Measurements from ENCODE around the gene MBD5. TPM values are rescaled to one million over a fixed set of nuclear protein-coding genes. Genes with fewer than 3 reads are reported as not detected.

MBD5 gene
- total and polyA plus RNA-seq, 2 donors (not counting 1 experiment from before 2014, with no cell fraction given): 10.9 to 69.7 TPM

DNA sequence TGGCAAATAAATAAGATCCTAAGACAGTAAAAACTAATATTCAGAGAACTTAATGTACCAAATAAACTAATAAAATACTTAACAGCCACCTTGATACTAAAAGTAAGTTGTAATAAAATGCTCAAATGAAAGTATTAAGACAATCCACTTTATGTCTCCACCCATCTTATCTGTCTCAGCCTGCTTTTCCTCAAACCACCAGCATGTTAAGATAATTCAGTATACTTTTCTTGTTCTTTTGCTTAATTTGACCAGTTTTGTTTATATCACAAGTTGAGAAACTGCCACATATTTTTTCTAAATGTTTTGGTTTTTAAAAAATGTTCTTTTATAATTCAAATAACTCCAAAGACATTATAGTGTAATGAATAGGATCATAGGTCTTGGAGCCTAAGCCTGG, 142.0 kb downstream of the MBD5 start:
- Mint-ChIP-seq H3K27ac (no peak overlapping the region), H3K27me3 (no peaks in the 10 kb centered on the region), H3K4me3 (no peak overlapping the region), H3K9me3 (ENCODE audit: insufficient read depth) (no peaks in the 10 kb centered on the region), H3K4me1 (no peaks in the 10 kb centered on the region)
- intact Hi-C loops (cut with micrococcal nuclease): no loop called here
- Histone ChIP-seq H3K9me3 (ENCODE audit: control extremely low read depth in 1 of 3, control insufficient read depth in 2 of 3, insufficient read depth in 1 of 3, low read length in 2 of 3) (no peaks in the 10 kb centered on the region), H3K36me3 (replicated peaks in 1 of 2; ENCODE audit: control extremely low read depth in 1 of 2, control insufficient read depth in 1 of 2, extremely low read depth in 1 of 2, insufficient read depth in 2 of 2, low read length in 1 of 2) (no peaks in the 10 kb centered on the region), H3K79me2 (ENCODE audit: control insufficient read depth, insufficient read depth, low read length) (no peaks in the 10 kb centered on the region), H4K20me1 (ENCODE audit: control insufficient read depth, insufficient read depth, low read length, poor library complexity, severe bottlenecking) (no peaks in the 10 kb centered on the region), H3K27ac (ENCODE audit: low read length in 2 of 2) (no peak overlapping the region), H3K4me2 (replicated peaks; ENCODE audit: low read depth, low read length, poor library complexity, severe bottlenecking) (no peak overlapping the region), H3K9ac (ENCODE audit: low read length) (no peak overlapping the region), H3K27me3 (replicated peaks in 1 of 4; ENCODE audit: control extremely low read depth in 1 of 4, control insufficient read depth in 3 of 4, insufficient read depth in 4 of 4, low read length in 3 of 4) (no peaks in the 10 kb centered on the region), H3K4me3 (ENCODE audit: control extremely low read depth in 1 of 5, extremely low read depth in 1 of 5, insufficient read depth in 1 of 5, low read depth in 2 of 5, low read length in 4 of 5) (no peak overlapping the region), H2AFZ (ENCODE audit: insufficient read depth, low read depth, low read length, poor library complexity, severe bottlenecking) (no peak overlapping the region), H3K4me1 (ENCODE audit: control insufficient read depth in 2 of 2, insufficient read depth in 2 of 2, low read length in 2 of 2) (no peaks in the 10 kb centered on the region)
- POLR2A ChIA-PET: no interaction called here
- CTCF ChIA-PET: no interaction called here
- no peak for TF ChIP-seq EZH2 (IDR thresholded peaks at IDR 0.05; ENCODE audit: borderline replicate concordance, insufficient read depth, low read depth, low read length, poor library complexity, severe bottlenecking)
- no peak for TF ChIP-seq CTCF (IDR thresholded peaks at IDR 0.05)
- ATAC-seq (ENCODE audit: low read depth) (no peak), DNase-seq (no peak)

GRCh38 chr2:148165975-148166374, 145.1 kb downstream of the MBD5 start:
- no peak overlapping the region for H2AFZ ChIP-seq (ENCODE audit: insufficient read depth, low read depth, low read length, poor library complexity, severe bottlenecking)
- no peak for ATAC-seq (ENCODE audit: low read depth)
- no peak overlapping the region for H3K27ac Mint-ChIP-seq
- H3K4me3 Mint-ChIP-seq: no peak overlapping the region
- peaks cover 3% of the 10 kb centered on the region for H3K9me3 Mint-ChIP-seq (ENCODE audit: insufficient read depth)
- no peaks in the 10 kb centered on the region for H3K36me3 ChIP-seq (replicated peaks in 1 of 2; ENCODE audit: control extremely low read depth in 1 of 2, control insufficient read depth in 1 of 2, extremely low read depth in 1 of 2, insufficient read depth in 2 of 2, low read length in 1 of 2)
- intact Hi-C loops (cut with micrococcal nuclease): no loop called here
- no peak overlapping the region for H3K4me2 ChIP-seq (replicated peaks; ENCODE audit: low read depth, low read length, poor library complexity, severe bottlenecking)
- H3K9me3 ChIP-seq (ENCODE audit: control extremely low read depth in 1 of 3, control insufficient read depth in 2 of 3, insufficient read depth in 1 of 3, low read length in 2 of 3): peaks cover 0 to 1% (median 0%) of the 10 kb centered on the region in 3 donors
- H3K27ac ChIP-seq (ENCODE audit: low read length in 2 of 2): no peak overlapping the region
- no peaks in the 10 kb centered on the region for H3K27me3 ChIP-seq (replicated peaks in 1 of 4; ENCODE audit: control extremely low read depth in 1 of 4, control insufficient read depth in 3 of 4, insufficient read depth in 4 of 4, low read length in 3 of 4)
- no peaks in the 10 kb centered on the region for H3K79me2 ChIP-seq (ENCODE audit: control insufficient read depth, insufficient read depth, low read length)
- TF ChIP-seq CTCF (IDR thresholded peaks at IDR 0.05): no peak
- TF ChIP-seq EZH2 (IDR thresholded peaks at IDR 0.05; ENCODE audit: borderline replicate concordance, insufficient read depth, low read depth, low read length, poor library complexity, severe bottlenecking): no peak
- WGBS (ENCODE audit: insufficient coverage): no CpG with 5 or more reads among the region's 1 CpG
- H3K4me3 ChIP-seq (ENCODE audit: control extremely low read depth in 1 of 5, extremely low read depth in 1 of 5, insufficient read depth in 1 of 5, low read depth in 2 of 5, low read length in 4 of 5): no peak overlapping the region
- H3K9ac ChIP-seq (ENCODE audit: low read length): no peak overlapping the region
- no peaks in the 10 kb centered on the region for H3K4me1 ChIP-seq (ENCODE audit: control insufficient read depth in 2 of 2, insufficient read depth in 2 of 2, low read length in 2 of 2)
- H3K27me3 Mint-ChIP-seq: no peaks in the 10 kb centered on the region
- ChIA-PET POLR2A (no interaction called here), CTCF (no interaction called here)
- no peak for DNase-seq
- H3K4me1 Mint-ChIP-seq: no peaks in the 10 kb centered on the region
- no peaks in the 10 kb centered on the region for H4K20me1 ChIP-seq (ENCODE audit: control insufficient read depth, insufficient read depth, low read length, poor library complexity, severe bottlenecking)
